Measurements from ENCODE around the gene ZDHHC7. TPM values are rescaled to one million over a fixed set of nuclear protein-coding genes. Genes with fewer than 3 reads are reported as not detected.

The ZDHHC7 gene
- total RNA-seq, 1 experiment from 2014 or later, result 39.1 TPM

DNA sequence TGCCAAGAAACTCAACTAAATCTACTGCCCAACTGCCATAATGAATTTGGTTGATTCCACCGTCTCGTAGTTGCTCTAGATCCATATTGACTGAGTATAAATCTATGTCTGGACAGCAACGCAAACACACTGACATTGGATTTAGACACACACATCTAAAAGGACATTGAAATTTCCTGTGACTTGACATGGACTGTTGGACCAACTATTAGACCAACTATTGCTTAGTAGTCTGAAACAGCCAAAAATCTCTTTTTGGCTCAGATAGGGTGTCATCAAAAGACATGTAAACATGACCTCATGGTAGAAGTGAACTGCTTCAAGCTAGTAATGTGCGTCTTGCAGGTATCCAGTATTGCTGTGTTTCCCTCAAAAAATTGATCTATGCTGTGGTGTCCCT lies 47.6 kb upstream of the ZDHHC7 start:
- H3K4ac ChIP-seq (ENCODE audit: low read depth, low read length), result no peak overlapping the region

More for the DNA sequence above, 47.6 kb upstream of the ZDHHC7 start:
- Histone ChIP-seq H3K27ac (ENCODE audit: insufficient read length, low read depth, low read length) (no peak overlapping the region), H3K23me2 (ENCODE audit: insufficient read length, low read depth, low read length, poor library complexity, severe bottlenecking) (no peaks in the 10 kb centered on the region), H4K5ac (ENCODE audit: insufficient read length, low read depth, low read length) (no peak overlapping the region), H3K79me2 (ENCODE audit: insufficient read depth, low read length) (no peaks in the 10 kb centered on the region), H3K4me1 (ENCODE audit: insufficient read depth, low read length) (peaks cover 2% of the 10 kb centered on the region; the same call in 1 of the 2 replicates), H4K8ac (replicated peaks; ENCODE audit: insufficient read length, low read depth, low read length) (no peak overlapping the region), H2BK15ac (ENCODE audit: low read depth, low read length) (no peak overlapping the region), H3K56ac (ENCODE audit: insufficient read length, low read depth, low read length) (no peak overlapping the region), H4K20me1 (ENCODE audit: control insufficient read depth, insufficient read depth, insufficient read length) (no peaks in the 10 kb centered on the region), H2BK12ac (ENCODE audit: insufficient read length, low read depth, low read length) (no peak overlapping the region), H3K79me1 (ENCODE audit: insufficient read depth, low read depth, low read length, poor library complexity, severe bottlenecking) (no peaks in the 10 kb centered on the region), H2BK20ac (ENCODE audit: low read depth, low read length, poor library complexity, severe bottlenecking) (no peak overlapping the region), H3K9me3 (ENCODE audit: control insufficient read depth, low read depth, low read length) (no peaks in the 10 kb centered on the region), H2BK5ac (ENCODE audit: insufficient read length, low read length) (no peak overlapping the region), H2AFZ (ENCODE audit: low read length) (no peak overlapping the region), H3K18ac (ENCODE audit: insufficient read length, low read depth, low read length) (no peak overlapping the region), H2AK5ac (ENCODE audit: insufficient read length, low read length) (no peak overlapping the region), H3K9ac (ENCODE audit: extremely low read depth, insufficient read length, low read length) (no peak overlapping the region), H2BK120ac (ENCODE audit: low read depth, low read length, poor library complexity, severe bottlenecking) (no peak overlapping the region), H4K91ac (ENCODE audit: insufficient read length, low read depth, low read length) (no peak overlapping the region), H3T11ph (ENCODE audit: low read length) (no peak overlapping the region), H3K14ac (ENCODE audit: insufficient read depth, low read length) (no peak overlapping the region), H3K27me3 (ENCODE audit: insufficient read depth, low read length) (no peaks in the 10 kb centered on the region), H3K23ac (ENCODE audit: insufficient read length, low read depth, low read length) (no peak overlapping the region), H3K4me2 (ENCODE audit: insufficient read depth, insufficient read length, low read length) (no peak overlapping the region)
- H3K36me3 Mint-ChIP-seq (ENCODE audit: insufficient read depth in 1 of 3, low read depth in 3 of 3), result no peaks in the 10 kb centered on the region
- TF ChIP-seq, protein P1, sequence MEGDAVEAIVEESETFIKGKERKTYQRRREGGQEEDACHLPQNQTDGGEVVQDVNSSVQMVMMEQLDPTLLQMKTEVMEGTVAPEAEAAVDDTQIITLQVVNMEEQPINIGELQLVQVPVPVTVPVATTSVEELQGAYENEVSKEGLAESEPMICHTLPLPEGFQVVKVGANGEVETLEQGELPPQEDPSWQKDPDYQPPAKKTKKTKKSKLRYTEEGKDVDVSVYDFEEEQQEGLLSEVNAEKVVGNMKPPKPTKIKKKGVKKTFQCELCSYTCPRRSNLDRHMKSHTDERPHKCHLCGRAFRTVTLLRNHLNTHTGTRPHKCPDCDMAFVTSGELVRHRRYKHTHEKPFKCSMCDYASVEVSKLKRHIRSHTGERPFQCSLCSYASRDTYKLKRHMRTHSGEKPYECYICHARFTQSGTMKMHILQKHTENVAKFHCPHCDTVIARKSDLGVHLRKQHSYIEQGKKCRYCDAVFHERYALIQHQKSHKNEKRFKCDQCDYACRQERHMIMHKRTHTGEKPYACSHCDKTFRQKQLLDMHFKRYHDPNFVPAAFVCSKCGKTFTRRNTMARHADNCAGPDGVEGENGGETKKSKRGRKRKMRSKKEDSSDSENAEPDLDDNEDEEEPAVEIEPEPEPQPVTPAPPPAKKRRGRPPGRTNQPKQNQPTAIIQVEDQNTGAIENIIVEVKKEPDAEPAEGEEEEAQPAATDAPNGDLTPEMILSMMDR (conservative IDR thresholded peaks at IDR 0.05), result no peak
- no peaks in the 10 kb centered on the region for H3K9me3 Mint-ChIP-seq
- no peak for DNase-seq
- H3K27ac Mint-ChIP-seq, result no peak overlapping the region
- peaks cover 35 to 42% of the 10 kb centered on the region in 2 experiments for H3K4me1 Mint-ChIP-seq
- peaks cover 13% of the 10 kb centered on the region for H3K27me3 Mint-ChIP-seq (ENCODE audit: low read depth)
- H3K4me3 Mint-ChIP-seq, result no peak overlapping the region
- no CpG with 5 or more reads among the region's 4 CpGs for WGBS (ENCODE audit: extremely low coverage, insufficient read length, low lambda C conversion rate)

Data from H9 (cell line).